GM06990 (cell line): ENCODE results near the gene ABR.
A peak's percentile ranks its signal among the peaks of the same experiment; 100 is the strongest.
"Not testable (repeated sequence)": the region's sequence is repeated elsewhere in the genome, so short reads cannot be mapped to it uniquely, and the experiment has no call there.

Experiments
- DNase-seq: peaks from one replicate; pipeline ENCODE4 v3.0.0-alpha.2; 2011; ENCODE audit not compliant: insufficient read length; ENCODE audit errors: extremely low read depth
- H3K27me3 ChIP-seq: replicated peaks from 2 replicates; pipeline ENCODE4 v1.6.0; 2011; ENCODE audit warnings: low read length; ENCODE audit not compliant: control insufficient read depth, insufficient read depth
- H3K36me3 ChIP-seq: 2 replicates; pipeline ENCODE4 v1.5.1; 2011; ENCODE audit warnings: low read length; ENCODE audit not compliant: control insufficient read depth, insufficient read depth
- H3K4me3 ChIP-seq: replicated peaks from 2 replicates; pipeline ENCODE4 v1.5.1; 2011; ENCODE audit warnings: low read depth, mild to moderate bottlenecking, control low read depth, low read length
- CTCF ChIP-seq: IDR thresholded peaks from 2 replicates; pipeline ENCODE4 v1.5.1; 2011; ENCODE audit warnings: low read length, control low read depth, mild to moderate bottlenecking, inconsistent platforms; ENCODE audit not compliant: insufficient read depth, poor library complexity, severe bottlenecking

The ABR gene

GRCh38 chr17:1107777-1108477 is 71.9 kb downstream of the ABR start:
- H3K4me3 ChIP-seq: peak overlapping the region; percentile 68

GRCh38 chr17:1107083-1107776 is 72.6 kb downstream of the ABR start:
- Histone ChIP-seq H3K36me3 (peaks cover 3% of the 10 kb centered on the region), H3K27me3 (no peaks in the 10 kb centered on the region), H3K4me3 (no peak overlapping the region)
- DNase-seq: no peak
- no peak for TF ChIP-seq CTCF

More at GRCh38 chr17:1107777-1108477, 71.9 kb downstream of the ABR start:
- no peak for TF ChIP-seq CTCF
- no peak for DNase-seq
- Histone ChIP-seq H3K27me3 (no peaks in the 10 kb centered on the region), H3K36me3 (peaks cover 3% of the 10 kb centered on the region)

GRCh38 chr17:1104222-1104621 is 75.6 kb downstream of the ABR start:
- H3K36me3 ChIP-seq: peaks cover 9% of the 10 kb centered on the region
- no peak for DNase-seq
- H3K4me3 ChIP-seq: no peak overlapping the region
- TF ChIP-seq CTCF: no peak
- no peaks in the 10 kb centered on the region for H3K27me3 ChIP-seq

GRCh38 chr17:1100382-1100781 is 79.4 kb downstream of the ABR start:
- no peak for DNase-seq
- Histone ChIP-seq H3K4me3 (no peak overlapping the region), H3K36me3 (peaks cover 10% of the 10 kb centered on the region), H3K27me3 (no peaks in the 10 kb centered on the region)
- no peak for TF ChIP-seq CTCF

GRCh38 chr17:1099242-1099641 is 80.5 kb downstream of the ABR start:
- no peak for TF ChIP-seq CTCF
- Histone ChIP-seq H3K36me3 (peaks cover 15% of the 10 kb centered on the region), H3K4me3 (no peak overlapping the region), H3K27me3 (no peaks in the 10 kb centered on the region)
- DNase-seq: no peak

- H3K4me3 ChIP-seq, H3K27me3 ChIP-seq, DNase-seq: not testable (repeated sequence)
- peaks cover 15% of the 10 kb centered on the region for H3K36me3 ChIP-seq
Observed at GRCh38 chr17:1097972-1098744, 81.6 kb downstream of the ABR start.
